ENCODE data around the gene BLVRA.

The BLVRA gene

DNA sequence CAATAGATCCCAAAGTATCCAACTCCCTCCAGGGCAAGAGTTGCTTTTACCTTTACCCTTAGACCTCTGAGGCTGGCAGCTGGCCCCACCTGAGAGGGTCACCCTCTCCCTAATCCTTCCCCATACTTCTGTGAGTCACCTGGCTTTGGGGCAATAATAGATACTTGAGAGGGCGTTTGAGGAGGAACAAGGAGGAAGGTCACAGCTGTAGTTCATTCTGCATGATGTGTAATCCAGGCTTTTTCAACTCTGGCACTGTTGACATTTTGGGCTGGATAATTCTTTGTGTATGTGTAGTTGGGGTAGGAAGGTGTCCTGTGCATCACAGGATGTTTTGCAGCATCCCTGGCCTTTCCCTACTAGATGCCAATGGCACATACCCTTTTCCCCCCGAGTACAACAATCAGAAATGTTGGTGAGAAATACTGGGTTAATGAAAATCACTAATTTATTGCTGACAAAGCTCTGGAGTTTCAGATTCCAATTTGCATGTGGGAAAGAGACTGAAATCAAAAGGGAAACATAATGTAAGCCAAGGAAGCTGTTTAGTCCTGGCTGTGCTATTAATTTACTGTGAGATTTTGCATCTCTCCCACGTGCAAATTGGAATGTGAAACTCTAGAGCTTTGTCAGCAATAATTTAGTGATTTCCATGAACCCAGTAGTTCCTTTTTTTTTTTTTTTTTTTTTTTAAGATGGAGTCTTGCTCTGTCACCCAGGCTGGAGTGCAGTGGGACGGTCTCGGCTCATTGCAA is 3.6 kb downstream of the BLVRA start:
- no peak overlapping the region for H3K4me3 ChIP-seq (ENCODE audit: low read length)
- peaks cover 35% of the 10 kb centered on the region for H3K4me1 ChIP-seq (ENCODE audit: insufficient read depth, low read length)
- 90% methylated on average over 5 of the region's 5 CpGs for WGBS
- no peaks in the 10 kb centered on the region for H3K36me3 ChIP-seq (ENCODE audit: insufficient read depth, low read length)
- no peak overlapping the region for H3K27ac ChIP-seq (ENCODE audit: low read depth, low read length)
- H3K27me3 ChIP-seq (ENCODE audit: insufficient read depth, low read length) = peaks cover 31% of the 10 kb centered on the region
- no peak overlapping the region for H3K9ac ChIP-seq (ENCODE audit: low read depth, low read length)
- no peaks in the 10 kb centered on the region for H3K9me3 ChIP-seq (ENCODE audit: insufficient read depth, low read depth, low read length)

GRCh38 chr7:43763183-43763582 is 4.7 kb downstream of the BLVRA start:
- Histone ChIP-seq H3K9me3 (ENCODE audit: insufficient read depth, low read depth, low read length) (no peaks in the 10 kb centered on the region), H3K9ac (ENCODE audit: low read depth, low read length) (no peak overlapping the region), H3K27ac (ENCODE audit: low read depth, low read length) (no peak overlapping the region), H3K36me3 (ENCODE audit: insufficient read depth, low read length) (no peaks in the 10 kb centered on the region), H3K27me3 (ENCODE audit: insufficient read depth, low read length) (peaks cover 20% of the 10 kb centered on the region), H3K4me3 (ENCODE audit: low read length) (no peak overlapping the region), H3K4me1 (ENCODE audit: insufficient read depth, low read length) (peaks cover 35% of the 10 kb centered on the region)
- WGBS = 52% methylated on average over 3 of the region's 3 CpGs

- peaks cover 13% of the 10 kb centered on the region for H3K27me3 ChIP-seq (ENCODE audit: insufficient read depth, low read length)
- no peak overlapping the region for H3K27ac ChIP-seq (ENCODE audit: low read depth, low read length)
- no peaks in the 10 kb centered on the region for H3K9me3 ChIP-seq (ENCODE audit: insufficient read depth, low read depth, low read length)
- 67% methylated on average over 7 of the region's 9 CpGs for WGBS
- no peak overlapping the region for H3K9ac ChIP-seq (ENCODE audit: low read depth, low read length)
- H3K4me1 ChIP-seq (ENCODE audit: insufficient read depth, low read length) = peaks cover 34% of the 10 kb centered on the region
- H3K4me3 ChIP-seq (ENCODE audit: low read length) = no peak overlapping the region; the same call in 1 of the 2 replicates
- no peaks in the 10 kb centered on the region for H3K36me3 ChIP-seq (ENCODE audit: insufficient read depth, low read length)
Observed at GRCh38 chr7:43764039-43764761, 5.7 kb downstream of the BLVRA start.

- H3K27ac ChIP-seq (ENCODE audit: low read depth, low read length) = no peak overlapping the region
- H3K4me1 ChIP-seq (ENCODE audit: insufficient read depth, low read length) = peaks cover 26% of the 10 kb centered on the region
- no peaks in the 10 kb centered on the region for H3K36me3 ChIP-seq (ENCODE audit: insufficient read depth, low read length)
- WGBS = 81% methylated on average over 10 of the region's 10 CpGs
- H3K27me3 ChIP-seq (ENCODE audit: insufficient read depth, low read length) = peaks cover 5% of the 10 kb centered on the region; the same call in 1 of the 2 replicates
- H3K4me3 ChIP-seq (ENCODE audit: low read length) = no peak overlapping the region
- H3K9ac ChIP-seq (ENCODE audit: low read depth, low read length) = no peak overlapping the region
- H3K9me3 ChIP-seq (ENCODE audit: insufficient read depth, low read depth, low read length) = no peaks in the 10 kb centered on the region
Observed at GRCh38 chr7:43764807-43765491, 6.5 kb downstream of the BLVRA start.

DNA sequence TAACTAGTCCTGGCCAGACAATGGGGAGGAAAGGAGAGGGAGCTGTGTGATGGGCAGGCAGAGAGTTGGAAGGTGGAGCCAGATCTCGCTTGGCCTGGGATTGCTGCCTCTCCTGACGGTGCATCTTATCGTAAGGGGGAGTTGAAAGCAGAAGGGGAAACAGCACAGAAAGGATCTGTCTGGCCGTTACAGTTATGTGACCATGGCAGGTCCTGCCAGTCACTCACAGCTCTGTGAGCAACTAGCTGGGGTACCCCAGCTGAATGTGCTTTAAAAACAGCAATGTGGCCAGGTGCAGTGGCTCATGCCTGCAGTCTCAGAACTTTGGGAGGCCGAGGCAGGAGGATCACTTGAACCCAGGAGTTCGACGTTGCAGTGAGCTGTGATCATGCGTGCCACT is 8.1 kb downstream of the BLVRA start:
- H3K4me1 ChIP-seq (ENCODE audit: insufficient read depth, low read length) = peaks cover 25% of the 10 kb centered on the region
- no peak overlapping the region for H3K9ac ChIP-seq (ENCODE audit: low read depth, low read length)
- H3K4me3 ChIP-seq (ENCODE audit: low read length) = no peak overlapping the region
- H3K36me3 ChIP-seq (ENCODE audit: insufficient read depth, low read length) = no peaks in the 10 kb centered on the region
- no peaks in the 10 kb centered on the region for H3K27me3 ChIP-seq (ENCODE audit: insufficient read depth, low read length)
- H3K27ac ChIP-seq (ENCODE audit: low read depth, low read length) = no peak overlapping the region
- WGBS = 66% methylated on average over 8 of the region's 8 CpGs
- H3K9me3 ChIP-seq (ENCODE audit: insufficient read depth, low read depth, low read length) = no peaks in the 10 kb centered on the region

GRCh38 chr7:43767311-43767710 is 8.8 kb downstream of the BLVRA start:
- WGBS = 90% methylated on average over 8 of the region's 8 CpGs

DNA sequence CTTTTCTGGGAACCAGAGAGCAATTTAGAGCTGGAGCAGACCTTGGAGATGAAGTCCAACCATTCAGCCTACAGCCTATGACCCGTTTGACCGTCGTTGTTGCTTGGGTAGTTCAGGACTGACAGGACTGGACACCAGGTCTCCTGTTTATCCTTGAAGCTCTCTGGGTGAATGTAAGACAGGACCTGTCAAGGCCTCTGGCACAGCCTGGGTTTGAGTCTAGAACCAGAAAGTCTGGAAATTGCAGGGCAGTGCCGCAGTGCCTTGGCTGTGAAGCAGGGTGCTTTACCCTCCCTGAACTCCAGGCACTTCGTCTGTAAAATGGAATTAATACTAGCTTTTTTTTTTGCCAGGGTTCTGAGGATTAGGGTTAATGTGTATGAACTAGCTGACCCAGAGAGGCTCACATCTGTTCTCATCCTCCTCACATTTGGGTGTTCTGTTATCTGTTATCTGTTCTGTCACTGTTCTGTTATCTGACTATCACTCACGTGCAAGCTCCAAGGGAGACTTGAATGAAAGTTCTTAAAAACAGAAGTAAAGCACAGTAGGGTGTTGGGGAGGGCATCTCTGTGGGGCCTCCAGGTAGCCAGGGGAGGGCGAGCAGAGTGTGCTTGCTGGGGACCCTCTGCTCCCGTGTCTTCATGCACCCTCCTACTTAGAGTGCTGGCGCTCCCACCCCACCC is 9.9 kb downstream of the BLVRA start:
- WGBS = 83% methylated on average over 9 of the region's 9 CpGs

More at GRCh38 chr7:43767311-43767710, 8.8 kb downstream of the BLVRA start:
- Histone ChIP-seq H3K36me3 (ENCODE audit: insufficient read depth, low read length) (no peaks in the 10 kb centered on the region), H3K9me3 (ENCODE audit: insufficient read depth, low read depth, low read length) (no peaks in the 10 kb centered on the region), H3K27me3 (ENCODE audit: insufficient read depth, low read length) (no peaks in the 10 kb centered on the region), H3K9ac (ENCODE audit: low read depth, low read length) (no peak overlapping the region), H3K4me1 (ENCODE audit: insufficient read depth, low read length) (peaks cover 23% of the 10 kb centered on the region), H3K4me3 (ENCODE audit: low read length) (no peak overlapping the region), H3K27ac (ENCODE audit: low read depth, low read length) (no peak overlapping the region)

DNA sequence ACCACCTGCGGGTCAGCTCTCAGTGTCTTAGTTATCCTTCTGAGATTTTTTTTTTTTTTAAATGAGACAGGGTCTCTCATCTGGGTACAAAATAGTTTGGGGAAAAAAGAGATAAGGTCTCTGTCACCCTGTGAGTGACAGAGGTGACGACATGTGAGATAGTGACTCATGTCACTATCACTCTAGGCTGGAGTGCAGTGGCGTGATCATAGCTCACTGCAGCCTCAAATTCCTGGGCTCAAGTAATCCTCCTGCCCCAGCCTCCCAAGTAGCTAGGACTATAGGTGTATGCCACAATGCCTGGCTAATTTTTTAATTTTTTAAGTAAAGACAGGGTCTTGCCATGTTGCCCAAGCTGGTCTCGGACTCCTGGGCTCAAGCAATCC is 10.4 kb downstream of the BLVRA start:
- Histone ChIP-seq H3K4me1 (ENCODE audit: insufficient read depth, low read length) (peaks cover 12% of the 10 kb centered on the region), H3K4me3 (ENCODE audit: low read length) (no peak overlapping the region), H3K27me3 (ENCODE audit: insufficient read depth, low read length) (no peaks in the 10 kb centered on the region), H3K27ac (ENCODE audit: low read depth, low read length) (no peak overlapping the region), H3K9me3 (ENCODE audit: insufficient read depth, low read depth, low read length) (no peaks in the 10 kb centered on the region), H3K9ac (ENCODE audit: low read depth, low read length) (no peak overlapping the region), H3K36me3 (ENCODE audit: insufficient read depth, low read length) (no peaks in the 10 kb centered on the region; the same call in 1 of the 2 replicates)
- WGBS = 96% methylated on average over 4 of the region's 4 CpGs

More for the DNA sequence above, 9.9 kb downstream of the BLVRA start:
- H3K4me1 ChIP-seq (ENCODE audit: insufficient read depth, low read length) = peaks cover 18% of the 10 kb centered on the region
- H3K4me3 ChIP-seq (ENCODE audit: low read length) = no peak overlapping the region
- no peaks in the 10 kb centered on the region for H3K9me3 ChIP-seq (ENCODE audit: insufficient read depth, low read depth, low read length)
- no peaks in the 10 kb centered on the region for H3K27me3 ChIP-seq (ENCODE audit: insufficient read depth, low read length)
- no peak overlapping the region for H3K9ac ChIP-seq (ENCODE audit: low read depth, low read length)
- H3K36me3 ChIP-seq (ENCODE audit: insufficient read depth, low read length) = no peaks in the 10 kb centered on the region; the same call in 1 of the 2 replicates
- H3K27ac ChIP-seq (ENCODE audit: low read depth, low read length) = no peak overlapping the region

DNA sequence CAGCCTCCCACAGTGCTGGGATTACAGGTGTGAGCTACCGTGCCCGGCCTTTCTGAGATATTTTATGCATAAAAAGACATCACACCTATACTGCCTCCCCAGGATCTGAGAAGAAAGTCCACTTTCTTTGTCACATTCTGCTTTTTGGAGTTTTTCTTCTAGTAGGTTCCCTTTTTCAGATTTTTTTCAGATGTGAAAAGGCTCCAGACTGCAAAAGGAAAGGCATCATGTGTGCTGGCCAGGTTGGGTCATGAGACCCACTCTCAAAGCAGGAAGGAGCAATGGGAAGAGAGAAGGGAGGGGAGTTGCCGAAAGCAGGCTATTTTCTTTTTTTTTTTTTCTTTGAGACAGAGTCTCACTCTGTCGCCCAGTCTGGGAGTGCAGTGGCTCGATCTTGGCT is 10.8 kb downstream of the BLVRA start:
- Histone ChIP-seq H3K27me3 (ENCODE audit: insufficient read depth, low read length) (no peaks in the 10 kb centered on the region), H3K27ac (ENCODE audit: low read depth, low read length) (no peak overlapping the region), H3K9me3 (ENCODE audit: insufficient read depth, low read depth, low read length) (no peaks in the 10 kb centered on the region), H3K9ac (ENCODE audit: low read depth, low read length) (no peak overlapping the region), H3K36me3 (ENCODE audit: insufficient read depth, low read length) (no peaks in the 10 kb centered on the region; the same call in 1 of the 2 replicates), H3K4me1 (ENCODE audit: insufficient read depth, low read length) (peaks cover 8% of the 10 kb centered on the region), H3K4me3 (ENCODE audit: low read length) (no peak overlapping the region)
- 89% methylated on average over 5 of the region's 5 CpGs for WGBS

- peaks cover 2% of the 10 kb centered on the region for H3K4me1 ChIP-seq (ENCODE audit: insufficient read depth, low read length)
- 87% methylated on average over 8 of the region's 10 CpGs for WGBS
- no peak overlapping the region for H3K4me3 ChIP-seq (ENCODE audit: low read length)
- no peak overlapping the region for H3K9ac ChIP-seq (ENCODE audit: low read depth, low read length)
- H3K27ac ChIP-seq (ENCODE audit: low read depth, low read length) = no peak overlapping the region
- no peaks in the 10 kb centered on the region for H3K27me3 ChIP-seq (ENCODE audit: insufficient read depth, low read length)
- H3K9me3 ChIP-seq (ENCODE audit: insufficient read depth, low read depth, low read length) = no peaks in the 10 kb centered on the region
- H3K36me3 ChIP-seq (ENCODE audit: insufficient read depth, low read length) = no peaks in the 10 kb centered on the region; the same call in 1 of the 2 replicates
Observed at GRCh38 chr7:43769791-43770465, 11.4 kb downstream of the BLVRA start.

All from HUES64 (cell line).